Coronary artery (tissue), 2 donors: Measurements from ENCODE around the gene MYOG.

Source experiments
- DNase-seq: peaks from one replicate; pipeline ENCODE4 v3.0.0-alpha.2; 2017; ENCODE audit warnings: low spot score
- H3K27ac ChIP-seq, 2 donors: fragments of 200-600 bp; sonication (generic); one replicate each; pipeline ENCODE4 v1.5.1; 2016 to 2019
- H3K4me3 ChIP-seq: fragments of 200-600 bp; sonication (generic); 2 replicates; pipeline ENCODE4 v1.5.1; 2016; ENCODE audit warnings: mild to moderate bottlenecking, moderate library complexity
- TF ChIP-seq, protein P1 (sequence below): fragments of 200-600 bp; sonication (generic); IDR thresholded peaks from one replicate; pipeline ENCODE4 v1.5.1; 2019; ENCODE audit warnings: antibody characterized with exemption

MYOG gene

DNA sequence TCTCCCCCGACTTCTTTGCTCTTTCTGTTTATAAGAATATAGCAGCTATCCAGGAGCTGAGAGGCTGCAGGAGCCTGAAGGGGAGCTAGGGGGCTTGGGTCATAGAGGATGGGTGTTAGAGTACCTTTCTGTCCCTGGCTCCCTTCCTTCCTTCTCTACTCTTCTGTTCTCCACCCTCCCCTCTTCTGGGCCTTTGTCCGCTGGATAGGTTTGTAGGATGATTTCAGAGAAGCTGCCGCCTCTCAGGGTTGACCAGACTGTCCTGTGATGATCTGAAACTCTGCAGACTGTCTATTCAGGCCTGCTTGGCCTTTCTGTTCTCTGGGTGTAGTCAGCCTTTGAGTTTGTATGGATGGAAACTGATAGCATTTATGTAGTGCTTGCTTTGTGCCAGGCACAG lies 33.2 kb downstream of the MYOG start:
- TF ChIP-seq, protein P1, sequence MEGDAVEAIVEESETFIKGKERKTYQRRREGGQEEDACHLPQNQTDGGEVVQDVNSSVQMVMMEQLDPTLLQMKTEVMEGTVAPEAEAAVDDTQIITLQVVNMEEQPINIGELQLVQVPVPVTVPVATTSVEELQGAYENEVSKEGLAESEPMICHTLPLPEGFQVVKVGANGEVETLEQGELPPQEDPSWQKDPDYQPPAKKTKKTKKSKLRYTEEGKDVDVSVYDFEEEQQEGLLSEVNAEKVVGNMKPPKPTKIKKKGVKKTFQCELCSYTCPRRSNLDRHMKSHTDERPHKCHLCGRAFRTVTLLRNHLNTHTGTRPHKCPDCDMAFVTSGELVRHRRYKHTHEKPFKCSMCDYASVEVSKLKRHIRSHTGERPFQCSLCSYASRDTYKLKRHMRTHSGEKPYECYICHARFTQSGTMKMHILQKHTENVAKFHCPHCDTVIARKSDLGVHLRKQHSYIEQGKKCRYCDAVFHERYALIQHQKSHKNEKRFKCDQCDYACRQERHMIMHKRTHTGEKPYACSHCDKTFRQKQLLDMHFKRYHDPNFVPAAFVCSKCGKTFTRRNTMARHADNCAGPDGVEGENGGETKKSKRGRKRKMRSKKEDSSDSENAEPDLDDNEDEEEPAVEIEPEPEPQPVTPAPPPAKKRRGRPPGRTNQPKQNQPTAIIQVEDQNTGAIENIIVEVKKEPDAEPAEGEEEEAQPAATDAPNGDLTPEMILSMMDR: no peak
- DNase-seq: no peak
- H3K27ac ChIP-seq: no peak overlapping the region
- H3K4me3 ChIP-seq: no peak overlapping the region

DNA sequence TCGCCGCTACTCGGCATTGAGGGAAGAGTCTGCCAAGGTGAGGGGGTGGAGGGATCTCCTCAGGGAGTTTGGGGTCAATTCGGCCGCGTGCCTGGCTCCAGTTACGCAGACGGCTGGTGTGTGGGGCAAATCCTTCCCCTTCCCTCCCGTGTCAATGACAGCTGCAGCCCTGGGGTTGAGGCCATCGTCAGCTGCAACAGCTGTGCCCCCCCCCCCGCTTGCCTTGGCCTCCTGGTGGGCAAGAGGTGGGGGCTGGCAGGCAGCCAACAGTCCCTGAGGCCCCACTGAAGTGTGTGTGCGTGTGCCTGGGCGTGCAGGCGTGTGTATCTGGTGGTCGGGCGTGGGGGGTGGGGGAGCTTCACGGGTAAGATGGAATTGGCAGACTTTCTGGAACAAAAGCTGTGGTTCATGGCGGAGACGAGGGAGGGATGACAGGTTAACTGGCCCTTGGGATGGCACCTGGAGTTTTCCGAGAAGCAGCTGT lies 33.9 kb downstream of the MYOG start:
- no peak for DNase-seq
- no peak overlapping the region for H3K27ac ChIP-seq
- H3K4me3 ChIP-seq: no peak overlapping the region
- TF ChIP-seq, protein P1: no peak

GRCh38 chr1:203050826-203051225 lies 35.0 kb downstream of the MYOG start:
- no peak overlapping the region for H3K27ac ChIP-seq
- H3K4me3 ChIP-seq: no peak overlapping the region
- DNase-seq: no peak
- TF ChIP-seq, protein P1: no peak

DNA sequence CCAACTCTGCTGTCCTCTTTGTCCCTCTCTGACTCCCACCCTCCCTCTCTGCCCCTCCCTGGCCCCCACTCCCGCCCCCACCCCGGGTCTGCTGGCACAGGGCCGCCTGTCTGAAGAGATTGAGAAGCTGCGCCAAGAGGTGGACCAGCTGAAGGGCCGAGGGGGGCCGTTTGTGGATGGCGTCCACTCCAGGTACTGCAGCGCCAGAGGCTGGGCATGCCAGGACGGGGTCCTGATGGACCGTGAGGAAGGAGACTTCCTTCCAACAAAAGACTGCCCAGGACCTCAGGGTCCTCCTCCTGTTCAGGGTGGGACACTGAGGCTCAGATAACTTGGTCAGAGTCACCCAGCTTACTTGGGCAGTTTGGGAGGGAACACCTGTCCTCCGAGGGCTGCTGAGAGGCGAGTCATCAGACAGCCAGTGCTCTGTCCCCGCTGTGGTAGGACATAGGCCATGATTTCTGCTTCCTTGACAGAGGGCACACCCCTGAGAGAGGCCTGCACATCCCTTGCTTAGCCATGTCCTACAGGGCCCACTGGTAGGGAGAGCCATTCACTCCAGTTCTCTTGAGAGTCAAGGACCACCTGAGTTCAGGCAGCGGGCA lies 36.1 kb downstream of the MYOG start:
- Histone ChIP-seq H3K4me3 (no peak overlapping the region), H3K27ac (no peak overlapping the region)
- TF ChIP-seq, protein P1: no peak
- DNase-seq: no peak

- DNase-seq: no peak
- TF ChIP-seq, protein P1: no peak
- H3K27ac ChIP-seq: no peak overlapping the region
- no peak overlapping the region for H3K4me3 ChIP-seq
Measured at GRCh38 chr1:203049077-203049476, 36.7 kb downstream of the MYOG start.

DNA sequence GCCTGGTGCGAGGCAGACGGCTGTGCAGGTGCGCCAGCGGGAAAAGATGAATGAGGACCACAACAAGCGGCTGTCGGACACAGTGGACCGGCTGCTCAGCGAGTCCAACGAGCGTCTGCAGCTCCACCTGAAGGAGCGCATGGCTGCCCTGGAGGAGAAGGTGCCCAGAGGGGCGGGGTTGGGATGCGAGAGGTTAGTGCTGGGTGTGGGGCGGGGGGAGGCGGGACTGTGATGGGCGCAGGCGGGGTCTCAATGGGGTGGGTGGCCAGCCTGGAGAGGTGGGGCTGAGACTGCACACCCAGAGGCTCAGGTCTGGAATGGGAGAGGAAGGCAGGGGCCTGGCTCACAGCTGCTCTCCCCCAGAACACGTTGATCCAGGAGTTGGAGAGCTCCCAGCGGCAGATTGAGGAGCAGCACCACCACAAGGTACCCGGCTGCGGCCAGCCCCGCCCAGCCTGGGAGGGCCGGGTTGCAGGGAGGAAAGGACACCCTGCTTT lies 37.2 kb downstream of the MYOG start:
- DNase-seq: no peak
- no peak overlapping the region for H3K4me3 ChIP-seq
- H3K27ac ChIP-seq: no peak overlapping the region
- TF ChIP-seq, protein P1: no peak

GRCh38 chr1:203048086-203048485 lies 37.7 kb downstream of the MYOG start:
- Histone ChIP-seq H3K27ac (no peak overlapping the region), H3K4me3 (no peak overlapping the region)
- no peak for DNase-seq
- TF ChIP-seq, protein P1: no peak
